HepG2 (cell line): ENCODE measurements around the gene KCNJ2. TPM values are rescaled to one million over a fixed set of nuclear protein-coding genes. Genes with fewer than 3 reads are reported as not detected.
A peak's percentile ranks its signal among the peaks of the same experiment; 100 is the strongest.

Source experiments
- ELF3 ChIP-seq: IDR thresholded peaks from 2 replicates; pipeline ENCODE4 v1.6.1; 2016; ENCODE audit warnings: missing genetic modification reagents, missing compliant biosample characterization
- GABPB1 ChIP-seq: IDR thresholded peaks from 2 replicates; pipeline ENCODE4 v1.6.1; 2016; ENCODE audit warnings: mild to moderate bottlenecking, missing genetic modification reagents, moderate library complexity, missing compliant biosample characterization
- HCFC1 ChIP-seq: fragments of 150-350 bp; IDR thresholded peaks from 2 replicates; pipeline ENCODE4 v1.6.1; 2014; ENCODE audit warnings: low read depth, low read length
- PHF5A ChIP-seq: IDR thresholded peaks from one replicate; pipeline ENCODE4 v1.6.1; 2018; ENCODE audit warnings: low read depth, missing genetic modification reagents; ENCODE audit not compliant: unreplicated experiment
- SOX13 ChIP-seq, 3 experiments: fragments of 450-650 bp in 1 of 3; sonication (generic) in 1 of 3; formaldehyde crosslinking in 1 of 3; IDR thresholded peaks in 2 of 3; conservative IDR thresholded peaks in 1 of 3; 2 replicates each; pipeline versions ENCODE4 v1.5.0 to v1.6.1; 2016 to 2020; ENCODE audit warnings: antibody characterized with exemption in 1 of 3, mild to moderate bottlenecking in 1 of 3, missing compliant biosample characterization in 1 of 3, missing genetic modification reagents in 1 of 3, moderate library complexity in 1 of 3
- SP4 ChIP-seq: sonication (generic); formaldehyde crosslinking; IDR thresholded peaks from 2 replicates; pipeline ENCODE4 v1.8.1; 2023; ENCODE audit warnings: mild to moderate bottlenecking, missing genetic modification reagents
- polyA plus RNA-seq, 8 experiments: library from polyadenylated mRNA; depleted of rRNA in 3 of 8; stranded (reverse) in 7 of 8; unstranded in 1 of 8; fragments of >200 nt; fragmentation: Illumina TruSeq in 4 of 8; extraction: Trizol in 4 of 8; gene quantifications; 2 replicates each; pipeline versions ENCODE4 v1.2.1 to v1.2.3, GENCODE V29; 2011 to 2016; ENCODE audit warnings: low read depth in 4 of 8, missing spikeins in 1 of 8, mixed read lengths in 1 of 8; ENCODE audit not compliant: insufficient read depth in 1 of 8
- total RNA-seq, 5 experiments: library from RNA; depleted of rRNA; stranded (reverse); fragments of >200 nt; fragmentation: Illumina TruSeq; extraction: Trizol; gene quantifications; 2 replicates each; pipeline ENCODE4 v1.2.3, GENCODE V29; 2016; ENCODE audit warnings: low read depth in 1 of 5
- TF ChIP-seq, protein P1 (sequence below): sonication (generic); formaldehyde crosslinking; IDR thresholded peaks from 2 replicates; pipeline ENCODE4 v1.5.1; 2020; ENCODE audit warnings: mild to moderate bottlenecking, missing genetic modification reagents, moderate library complexity
- TF ChIP-seq, protein P2 (sequence below): sonication (generic); formaldehyde crosslinking; IDR thresholded peaks from 2 replicates; pipeline ENCODE4 v1.8.1; 2023; ENCODE audit warnings: mild to moderate bottlenecking, moderate library complexity, missing genetic modification reagents
- TF ChIP-seq, protein P3 (sequence below): IDR thresholded peaks from 2 replicates; pipeline ENCODE4 v1.6.1; 2016; ENCODE audit warnings: missing biosample characterization, missing genetic modification reagents, low read depth

The KCNJ2 gene
- total and polyA plus RNA-seq, 2 of the 13 experiments (the other 11 are each of a cell fraction or from before 2014, with no cell fraction given) = not detected

DNA sequence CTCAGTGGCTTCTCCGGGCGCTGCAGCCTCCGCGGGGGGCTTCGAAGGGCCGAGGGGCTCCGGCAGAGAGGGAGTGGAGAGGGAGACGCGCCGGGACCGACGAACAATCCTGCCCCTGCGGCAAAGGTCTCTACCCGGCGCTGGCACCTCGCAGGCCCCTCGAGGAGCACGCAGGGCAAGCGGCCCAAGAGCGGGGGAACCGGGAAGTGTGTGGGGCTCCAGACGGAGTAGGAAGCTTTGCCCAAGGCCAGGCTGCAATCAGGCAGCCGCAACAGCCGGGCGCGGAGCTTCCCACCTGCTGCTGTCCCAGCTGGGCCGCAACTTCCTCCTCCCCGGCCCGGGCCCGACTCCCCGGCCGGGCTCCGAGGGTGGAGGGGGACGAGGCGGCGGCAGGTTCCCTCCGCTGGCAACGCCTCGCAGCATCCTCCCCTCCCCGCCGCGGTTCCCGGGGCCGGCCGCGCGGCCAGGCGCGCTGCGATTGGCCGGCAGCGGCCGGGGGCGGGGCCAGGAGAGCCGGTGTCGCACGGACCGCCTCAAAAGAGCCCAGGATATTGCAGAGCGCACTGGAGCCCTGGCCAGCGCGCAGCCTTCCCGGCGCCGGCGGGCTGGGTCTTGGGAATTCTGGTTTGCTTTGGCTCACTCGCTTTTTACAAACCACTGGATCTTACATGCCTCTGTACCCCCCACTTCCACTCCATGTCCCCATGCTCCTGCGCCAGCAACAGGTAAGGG is at the start of gene KCNJ2 (continued):
- TF ChIP-seq HCFC1 (no peak), ELF3 (CRISPR knock-in tag) (0 out of 2 replicates have a peak, but pooled peaks have one; percentile 25), PHF5A (CRISPR knock-in tag) (no peak), SOX13 (IDR thresholded peaks at IDR 0.05) (no peak), SOX13 (CRISPR knock-in tag; conservative IDR thresholded peaks at IDR 0.05 in 1 of 2, IDR thresholded peaks at IDR 0.05 in 1 of 2) (no peak), GABPB1 (CRISPR knock-in tag) (peak; percentile 40; the same call in 1 of the 2 replicates), SP4 (CRISPR knock-in tag) (peak; percentile 58; the same call in 1 of the 2 replicates)
- TF ChIP-seq, protein P1, sequence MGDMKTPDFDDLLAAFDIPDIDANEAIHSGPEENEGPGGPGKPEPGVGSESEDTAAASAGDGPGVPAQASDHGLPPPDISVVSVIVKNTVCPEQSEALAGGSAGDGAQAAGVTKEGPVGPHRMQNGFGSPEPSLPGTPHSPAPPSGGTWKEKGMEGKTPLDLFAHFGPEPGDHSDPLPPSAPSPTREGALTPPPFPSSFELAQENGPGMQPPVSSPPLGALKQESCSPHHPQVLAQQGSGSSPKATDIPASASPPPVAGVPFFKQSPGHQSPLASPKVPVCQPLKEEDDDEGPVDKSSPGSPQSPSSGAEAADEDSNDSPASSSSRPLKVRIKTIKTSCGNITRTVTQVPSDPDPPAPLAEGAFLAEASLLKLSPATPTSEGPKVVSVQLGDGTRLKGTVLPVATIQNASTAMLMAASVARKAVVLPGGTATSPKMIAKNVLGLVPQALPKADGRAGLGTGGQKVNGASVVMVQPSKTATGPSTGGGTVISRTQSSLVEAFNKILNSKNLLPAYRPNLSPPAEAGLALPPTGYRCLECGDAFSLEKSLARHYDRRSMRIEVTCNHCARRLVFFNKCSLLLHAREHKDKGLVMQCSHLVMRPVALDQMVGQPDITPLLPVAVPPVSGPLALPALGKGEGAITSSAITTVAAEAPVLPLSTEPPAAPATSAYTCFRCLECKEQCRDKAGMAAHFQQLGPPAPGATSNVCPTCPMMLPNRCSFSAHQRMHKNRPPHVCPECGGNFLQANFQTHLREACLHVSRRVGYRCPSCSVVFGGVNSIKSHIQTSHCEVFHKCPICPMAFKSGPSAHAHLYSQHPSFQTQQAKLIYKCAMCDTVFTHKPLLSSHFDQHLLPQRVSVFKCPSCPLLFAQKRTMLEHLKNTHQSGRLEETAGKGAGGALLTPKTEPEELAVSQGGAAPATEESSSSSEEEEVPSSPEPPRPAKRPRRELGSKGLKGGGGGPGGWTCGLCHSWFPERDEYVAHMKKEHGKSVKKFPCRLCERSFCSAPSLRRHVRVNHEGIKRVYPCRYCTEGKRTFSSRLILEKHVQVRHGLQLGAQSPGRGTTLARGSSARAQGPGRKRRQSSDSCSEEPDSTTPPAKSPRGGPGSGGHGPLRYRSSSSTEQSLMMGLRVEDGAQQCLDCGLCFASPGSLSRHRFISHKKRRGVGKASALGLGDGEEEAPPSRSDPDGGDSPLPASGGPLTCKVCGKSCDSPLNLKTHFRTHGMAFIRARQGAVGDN = peak; percentile 39; the same call in 1 of the 2 replicates
- TF ChIP-seq, protein P2, sequence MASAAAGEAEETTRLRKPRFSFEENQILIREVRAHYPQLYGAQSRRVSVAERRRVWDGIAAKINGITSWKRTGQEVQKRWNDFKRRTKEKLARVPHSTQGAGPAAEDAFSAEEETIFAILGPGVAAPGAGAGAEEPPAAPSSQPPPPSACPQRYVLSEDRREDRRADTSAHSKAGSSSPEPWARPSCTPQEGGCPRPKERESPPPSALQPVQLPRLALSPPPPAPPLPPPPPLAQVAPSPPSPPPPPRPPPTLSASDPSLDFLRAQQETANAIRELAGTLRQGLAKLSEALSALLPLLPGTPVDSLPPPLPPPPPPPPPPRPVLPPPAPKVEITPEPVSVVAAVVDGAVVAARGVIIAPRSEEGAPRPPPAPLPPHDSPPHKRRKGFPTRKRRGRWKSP = 0 out of 2 replicates have a peak, but pooled peaks have one; percentile 18
- TF ChIP-seq, protein P3, sequence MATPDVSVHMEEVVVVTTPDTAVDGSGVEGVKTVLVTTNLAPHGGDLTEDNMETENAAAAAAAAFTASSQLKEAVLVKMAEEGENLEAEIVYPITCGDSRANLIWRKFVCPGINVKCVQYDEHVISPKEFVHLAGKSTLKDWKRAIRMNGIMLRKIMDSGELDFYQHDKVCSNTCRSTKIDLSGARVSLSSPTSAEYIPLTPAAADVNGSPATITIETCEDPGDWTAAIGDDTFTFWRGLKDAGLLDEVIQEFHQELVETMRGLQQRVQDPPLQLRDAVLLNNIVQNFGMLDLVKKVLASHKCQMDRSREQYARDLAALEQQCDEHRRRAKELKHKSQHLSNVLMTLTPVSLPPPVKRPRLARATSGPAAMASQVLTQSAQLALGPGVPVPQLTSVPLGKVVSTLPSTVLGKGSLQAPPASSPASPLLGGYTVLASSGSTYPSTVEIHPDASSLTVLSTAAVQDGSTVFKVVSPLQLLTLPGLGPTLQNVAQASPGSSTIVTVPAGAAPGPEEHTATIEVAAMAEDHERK (CRISPR knock-in tag) = no peak
- TF ChIP-seq, all 625 proteins: peak for 15
